ENCODE measurements around the gene RNF150. TPM values are rescaled to one million over a fixed set of nuclear protein-coding genes. Genes with fewer than 3 reads are reported as not detected.
"Not testable (repeated sequence)": the region's sequence is repeated elsewhere in the genome, so short reads cannot be mapped to it uniquely, and the experiment has no call there.

The RNF150 gene
- total RNA-seq, 1 donor from 2014 or later: 14.8 TPM

- H3K36me3 Mint-ChIP-seq (ENCODE audit: low read depth): peaks cover 2% of the 10 kb centered on the region
Measured at GRCh38 chr4:140812916-140813315, 320.4 kb downstream of the RNF150 start.

GRCh38 chr4:140811429-140811828 is 321.8 kb downstream of the RNF150 start:
- peaks cover 6% of the 10 kb centered on the region for H3K4me1 Mint-ChIP-seq (ENCODE audit: low read depth)
- TF ChIP-seq, protein P1, sequence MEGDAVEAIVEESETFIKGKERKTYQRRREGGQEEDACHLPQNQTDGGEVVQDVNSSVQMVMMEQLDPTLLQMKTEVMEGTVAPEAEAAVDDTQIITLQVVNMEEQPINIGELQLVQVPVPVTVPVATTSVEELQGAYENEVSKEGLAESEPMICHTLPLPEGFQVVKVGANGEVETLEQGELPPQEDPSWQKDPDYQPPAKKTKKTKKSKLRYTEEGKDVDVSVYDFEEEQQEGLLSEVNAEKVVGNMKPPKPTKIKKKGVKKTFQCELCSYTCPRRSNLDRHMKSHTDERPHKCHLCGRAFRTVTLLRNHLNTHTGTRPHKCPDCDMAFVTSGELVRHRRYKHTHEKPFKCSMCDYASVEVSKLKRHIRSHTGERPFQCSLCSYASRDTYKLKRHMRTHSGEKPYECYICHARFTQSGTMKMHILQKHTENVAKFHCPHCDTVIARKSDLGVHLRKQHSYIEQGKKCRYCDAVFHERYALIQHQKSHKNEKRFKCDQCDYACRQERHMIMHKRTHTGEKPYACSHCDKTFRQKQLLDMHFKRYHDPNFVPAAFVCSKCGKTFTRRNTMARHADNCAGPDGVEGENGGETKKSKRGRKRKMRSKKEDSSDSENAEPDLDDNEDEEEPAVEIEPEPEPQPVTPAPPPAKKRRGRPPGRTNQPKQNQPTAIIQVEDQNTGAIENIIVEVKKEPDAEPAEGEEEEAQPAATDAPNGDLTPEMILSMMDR (IDR thresholded peaks at IDR 0.05): no peak
- H3K36me3 Mint-ChIP-seq (ENCODE audit: low read depth): peaks cover 2% of the 10 kb centered on the region
- peaks cover 3% of the 10 kb centered on the region for H3K9me3 Mint-ChIP-seq (ENCODE audit: low read depth)
- no peak for DNase-seq (ENCODE audit: low spot score)
- H3K27me3 Mint-ChIP-seq (ENCODE audit: low read depth): peaks cover 14% of the 10 kb centered on the region
- H3K27ac Mint-ChIP-seq (ENCODE audit: unreplicated experiment): no peak overlapping the region
- H3K4me3 Mint-ChIP-seq (ENCODE audit: unreplicated experiment): no peak overlapping the region

More at GRCh38 chr4:140812916-140813315, 320.4 kb downstream of the RNF150 start:
- Mint-ChIP-seq H3K27me3 (ENCODE audit: low read depth) (peaks cover 18% of the 10 kb centered on the region), H3K9me3 (ENCODE audit: low read depth) (peaks cover 3% of the 10 kb centered on the region), H3K4me1 (ENCODE audit: low read depth) (peaks cover 2% of the 10 kb centered on the region), H3K27ac (ENCODE audit: unreplicated experiment) (no peak overlapping the region), H3K4me3 (ENCODE audit: unreplicated experiment) (no peak overlapping the region)
- TF ChIP-seq, protein P1 (IDR thresholded peaks at IDR 0.05): no peak
- no peak for DNase-seq (ENCODE audit: low spot score)

GRCh38 chr4:140810591-140811169 is 322.6 kb downstream of the RNF150 start:
- H3K36me3 Mint-ChIP-seq (ENCODE audit: low read depth); H3K9me3 Mint-ChIP-seq (ENCODE audit: low read depth): not testable (repeated sequence)

More at GRCh38 chr4:140810591-140811169, 322.6 kb downstream of the RNF150 start:
- peaks cover 19% of the 10 kb centered on the region for H3K27me3 Mint-ChIP-seq (ENCODE audit: low read depth)
- H3K4me3 Mint-ChIP-seq (ENCODE audit: unreplicated experiment); H3K4me1 Mint-ChIP-seq (ENCODE audit: low read depth); DNase-seq (ENCODE audit: low spot score); H3K27ac Mint-ChIP-seq (ENCODE audit: unreplicated experiment): not testable (repeated sequence)

Other genes starting within 250 kb of the RNF150 start
- 19.6 to 25.9 TPM (median 25.9 TPM) in 3 replicates for gene ZNF330, start 87.4 kb upstream of the RNF150 start, total RNA-seq